OCI-LY7 (cell line): ENCODE measurements around the gene ROBO2.

ENCODE experiments used
- EZH2phosphoT487 ChIP-seq: fragments of 200-600 bp; sonication (generic); IDR thresholded peaks from 2 replicates; pipeline ENCODE4 v1.6.1; 2018; ENCODE audit warnings: low read depth, borderline replicate concordance, mild to moderate bottlenecking, mixed run types, antibody characterized with exemption, low read length, moderate library complexity, mixed read lengths
- TF ChIP-seq, protein P1 (sequence below): fragments of 200-600 bp; sonication (generic); conservative IDR thresholded peaks from 2 replicates; pipeline ENCODE4 v1.5.1; 2014; ENCODE audit warnings: mild to moderate bottlenecking, antibody characterized with exemption, low read length, moderate library complexity, mixed read lengths

DNA sequence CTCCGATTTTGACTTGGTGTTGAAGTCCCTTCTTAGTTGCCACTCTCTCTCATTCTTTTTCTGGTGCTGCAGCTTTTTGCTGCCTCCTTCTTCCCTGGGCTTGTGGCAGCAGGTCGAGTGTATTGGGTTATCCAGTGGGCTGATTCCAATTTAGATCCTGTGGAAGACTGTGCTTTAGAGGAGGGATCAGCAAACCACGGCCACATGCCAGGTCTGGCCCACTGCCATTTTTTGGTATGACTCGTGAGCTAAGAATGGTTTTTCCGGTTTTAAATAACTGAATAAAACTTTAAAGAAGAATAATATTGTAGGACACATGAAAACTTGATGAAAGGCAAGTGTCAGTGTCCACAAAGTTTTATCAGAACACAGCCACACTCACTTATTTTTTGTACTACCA is 330.5 kb downstream of the ROBO2 start:
- TF ChIP-seq, protein P1, sequence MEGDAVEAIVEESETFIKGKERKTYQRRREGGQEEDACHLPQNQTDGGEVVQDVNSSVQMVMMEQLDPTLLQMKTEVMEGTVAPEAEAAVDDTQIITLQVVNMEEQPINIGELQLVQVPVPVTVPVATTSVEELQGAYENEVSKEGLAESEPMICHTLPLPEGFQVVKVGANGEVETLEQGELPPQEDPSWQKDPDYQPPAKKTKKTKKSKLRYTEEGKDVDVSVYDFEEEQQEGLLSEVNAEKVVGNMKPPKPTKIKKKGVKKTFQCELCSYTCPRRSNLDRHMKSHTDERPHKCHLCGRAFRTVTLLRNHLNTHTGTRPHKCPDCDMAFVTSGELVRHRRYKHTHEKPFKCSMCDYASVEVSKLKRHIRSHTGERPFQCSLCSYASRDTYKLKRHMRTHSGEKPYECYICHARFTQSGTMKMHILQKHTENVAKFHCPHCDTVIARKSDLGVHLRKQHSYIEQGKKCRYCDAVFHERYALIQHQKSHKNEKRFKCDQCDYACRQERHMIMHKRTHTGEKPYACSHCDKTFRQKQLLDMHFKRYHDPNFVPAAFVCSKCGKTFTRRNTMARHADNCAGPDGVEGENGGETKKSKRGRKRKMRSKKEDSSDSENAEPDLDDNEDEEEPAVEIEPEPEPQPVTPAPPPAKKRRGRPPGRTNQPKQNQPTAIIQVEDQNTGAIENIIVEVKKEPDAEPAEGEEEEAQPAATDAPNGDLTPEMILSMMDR, result no peak
- no peak for TF ChIP-seq EZH2phosphoT487
